GM12891 (cell line): Measurements from ENCODE around the gene RALGAPA1.

ENCODE experiments used
- DNase-seq: peaks from one replicate; pipeline ENCODE4 v3.0.0; 2011; ENCODE audit warnings: low spot score; ENCODE audit not compliant: insufficient read length
- FAIRE-seq: peaks from 2 replicates; lab custom pipeline; 2011; peaks lifted over from hg19 to GRCh38; lab: Jason Lieb, UNC
- PAX5 ChIP-seq: IDR thresholded peaks from 2 replicates; pipeline ENCODE4 v1.6.1; 2011; ENCODE audit warnings: low read length, moderate library complexity, mild to moderate bottlenecking; ENCODE audit not compliant: insufficient read depth, severe bottlenecking
- POLR2A ChIP-seq: IDR thresholded peaks from 2 replicates; pipeline ENCODE4 v1.6.1; 2011; ENCODE audit warnings: low read depth, low read length, control low read depth
- POLR2AphosphoS5 ChIP-seq: IDR thresholded peaks from 2 replicates; pipeline ENCODE4 v1.6.1; 2011; ENCODE audit warnings: low read depth, low read length, control low read depth
- POU2F2 ChIP-seq: IDR thresholded peaks from 2 replicates; pipeline ENCODE4 v1.6.1; 2011; ENCODE audit warnings: low read depth, mild to moderate bottlenecking, control low read depth, low read length, moderate library complexity
- SPI1 ChIP-seq: IDR thresholded peaks from 2 replicates; pipeline ENCODE4 v1.6.1; 2011; ENCODE audit warnings: low read depth, low read length, control low read depth
- TAF1 ChIP-seq: IDR thresholded peaks from 2 replicates; pipeline ENCODE4 v1.6.1; 2011; ENCODE audit warnings: low read depth, low read length, control low read depth

The RALGAPA1 gene

GRCh38 chr14:35576856-35577255 lies 232.2 kb downstream of the RALGAPA1 start:
- FAIRE-seq (no peak), DNase-seq (no peak)
- TF ChIP-seq PAX5 (no peak), POLR2A (no peak), POU2F2 (no peak), POLR2AphosphoS5 (no peak), TAF1 (no peak), SPI1 (no peak)

- DNase-seq: no peak
- FAIRE-seq: no peak
- no peak for TF ChIP-seq TAF1
- no peak for TF ChIP-seq POLR2A
- TF ChIP-seq POU2F2: no peak
These were observed 232.8 kb downstream of the RALGAPA1 start for GRCh38 chr14:35576260-35576659.

GRCh38 chr14:35573911-35574310 lies 235.2 kb downstream of the RALGAPA1 start:
- FAIRE-seq (no peak), DNase-seq (no peak)
- TF ChIP-seq SPI1: no peak

DNA sequence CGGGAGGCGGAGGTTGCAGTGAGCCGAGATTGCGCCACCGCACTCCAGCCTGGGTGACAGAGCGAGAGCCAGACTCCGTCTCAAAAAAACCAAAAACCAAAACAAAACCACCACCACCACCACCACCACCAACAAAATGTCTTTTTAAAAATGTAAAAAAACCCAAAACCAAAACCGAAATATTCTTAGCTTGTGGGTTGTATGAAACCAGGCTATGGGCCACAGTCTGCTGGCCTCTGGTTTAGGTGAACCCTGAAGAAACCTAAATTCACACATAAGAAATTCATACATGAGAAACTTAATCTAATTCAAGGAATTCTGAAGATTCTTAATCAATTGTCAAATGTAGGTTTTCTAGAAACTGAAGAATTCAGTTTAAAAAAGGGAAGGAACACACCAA lies 237.5 kb downstream of the RALGAPA1 start:
- FAIRE-seq (no peak), DNase-seq (no peak)
- TF ChIP-seq POLR2A (no peak), PAX5 (no peak), SPI1 (no peak), TAF1 (no peak), POU2F2 (no peak), POLR2AphosphoS5 (no peak)

GRCh38 chr14:35565871-35566464 lies 243.1 kb downstream of the RALGAPA1 start:
- DNase-seq (no peak), FAIRE-seq (no peak)
- TF ChIP-seq TAF1: no peak
- no peak for TF ChIP-seq POU2F2
- no peak for TF ChIP-seq POLR2AphosphoS5
- no peak for TF ChIP-seq POLR2A
- TF ChIP-seq SPI1: no peak
- TF ChIP-seq PAX5: no peak

DNA sequence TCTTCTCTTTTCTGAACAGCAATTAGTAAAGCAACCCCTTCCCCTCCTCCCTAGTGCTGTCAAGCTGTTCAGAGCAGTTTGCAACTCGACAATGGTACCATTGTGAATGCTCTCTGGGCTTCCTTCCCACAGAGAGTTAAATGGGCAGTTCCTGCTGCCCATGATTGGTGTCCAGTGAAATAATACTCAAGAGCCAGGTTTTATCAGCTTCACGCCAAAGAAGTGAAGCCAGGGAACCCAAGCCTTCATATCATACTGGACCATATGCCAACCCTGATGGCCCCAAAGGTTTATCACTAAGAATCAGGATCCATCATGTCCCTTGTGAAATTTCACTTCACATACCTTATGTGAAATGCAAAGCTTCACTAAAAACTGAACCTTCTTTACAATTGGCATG lies 250.4 kb downstream of the RALGAPA1 start:
- no peak for DNase-seq
- FAIRE-seq: no peak
- TF ChIP-seq SPI1: no peak
- no peak for TF ChIP-seq TAF1
- TF ChIP-seq POLR2A: no peak
- TF ChIP-seq POU2F2: no peak
- TF ChIP-seq PAX5: no peak
- TF ChIP-seq POLR2AphosphoS5: no peak

DNA sequence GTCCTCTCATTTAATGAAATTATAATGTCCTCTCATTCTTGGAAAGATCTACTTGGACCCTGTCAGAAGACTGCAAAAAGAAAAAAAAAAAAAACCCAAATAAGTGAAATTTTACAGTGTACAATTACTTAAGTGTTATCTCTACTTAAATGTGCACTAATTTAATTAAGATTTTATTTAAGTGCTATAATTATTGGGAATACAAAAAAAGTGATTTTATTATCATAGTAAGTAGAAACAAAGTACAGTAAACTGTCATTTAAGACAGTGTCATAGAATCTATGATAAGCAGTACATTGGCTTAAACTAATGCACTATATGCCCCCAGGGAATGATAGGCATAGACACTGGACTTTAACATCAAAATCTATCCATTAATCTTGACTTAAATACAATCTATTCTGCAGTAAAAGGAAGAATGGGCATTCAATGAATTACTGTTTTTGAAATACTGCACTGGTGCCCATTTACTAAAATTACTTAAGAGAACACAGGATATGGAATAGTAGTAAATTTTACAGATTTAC lies 251.8 kb downstream of the RALGAPA1 start:
- FAIRE-seq (no peak), DNase-seq (no peak)
- no peak for TF ChIP-seq TAF1
- TF ChIP-seq PAX5: no peak
- TF ChIP-seq POU2F2: no peak

DNA sequence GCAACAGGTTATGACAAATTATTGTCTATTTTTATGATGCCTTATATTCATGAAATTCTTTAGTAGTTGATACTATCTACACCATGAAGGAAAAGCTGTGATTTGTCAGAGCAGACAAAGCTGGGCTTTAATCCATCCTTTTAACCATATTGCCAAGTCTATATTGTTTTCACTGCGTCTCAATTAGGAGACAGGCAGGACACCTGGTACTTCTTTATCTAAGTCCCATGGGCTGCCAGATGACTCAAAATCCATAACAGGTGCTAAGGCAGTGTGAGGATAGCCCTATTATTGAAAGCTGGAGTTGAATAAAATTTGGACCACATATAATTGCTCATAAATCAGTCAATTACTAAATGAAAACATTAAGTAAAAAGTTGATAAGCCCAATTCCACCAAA lies 252.5 kb downstream of the RALGAPA1 start:
- DNase-seq (no peak), FAIRE-seq (no peak)
- TF ChIP-seq TAF1 (no peak), POU2F2 (no peak), SPI1 (no peak), PAX5 (no peak)

- TF ChIP-seq TAF1 (no peak), PAX5 (no peak), POLR2A (no peak), SPI1 (no peak), POU2F2 (no peak), POLR2AphosphoS5 (no peak)
- no peak for FAIRE-seq
These were observed 255.3 kb downstream of the RALGAPA1 start for GRCh38 chr14:35553808-35554207.

GRCh38 chr14:35551081-35551480 lies 258.0 kb downstream of the RALGAPA1 start:
- TF ChIP-seq PAX5 (no peak), POU2F2 (no peak), TAF1 (no peak), POLR2AphosphoS5 (no peak), POLR2A (no peak), SPI1 (no peak)
- DNase-seq: no peak
- FAIRE-seq: no peak

More at GRCh38 chr14:35553808-35554207, 255.3 kb downstream of the RALGAPA1 start:
- no peak for DNase-seq

GRCh38 chr14:35549551-35549950 lies 259.5 kb downstream of the RALGAPA1 start:
- DNase-seq: no peak
- FAIRE-seq: no peak
- TF ChIP-seq POLR2AphosphoS5: no peak
- TF ChIP-seq POLR2A: no peak
- TF ChIP-seq SPI1: no peak
- no peak for TF ChIP-seq TAF1
- no peak for TF ChIP-seq PAX5
